Measurements from ENCODE around the gene TJP3.

TJP3 gene

DNA sequence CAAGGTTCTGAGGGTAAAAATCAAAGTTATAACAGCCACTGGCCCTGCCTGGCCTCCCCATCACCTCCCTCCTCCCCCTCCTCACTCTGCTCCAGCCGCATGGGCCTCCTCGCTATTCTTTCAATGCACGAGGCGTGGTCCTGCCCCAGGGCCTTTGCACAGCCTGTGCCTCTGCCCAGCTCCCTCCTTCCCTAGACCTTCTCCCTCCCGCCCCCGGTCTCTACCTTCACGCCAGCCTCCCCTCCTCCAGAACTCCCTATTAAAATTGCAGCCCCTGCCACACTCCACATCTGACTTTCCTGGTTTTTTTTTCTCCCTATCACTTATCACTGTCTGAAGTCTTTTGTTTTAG lies 60.5 kb downstream of the TJP3 start:
- peaks cover 7% of the 10 kb centered on the region for H3K4me1 Mint-ChIP-seq (ENCODE audit: low read depth)
- H3K27ac Mint-ChIP-seq = no peak overlapping the region
- no peaks in the 10 kb centered on the region for H3K9me3 Mint-ChIP-seq
- peaks cover 8% of the 10 kb centered on the region for H3K36me3 Mint-ChIP-seq (ENCODE audit: low read depth)
- no peaks in the 10 kb centered on the region for H3K27me3 Mint-ChIP-seq
- H3K4me3 Mint-ChIP-seq = no peak overlapping the region

DNA sequence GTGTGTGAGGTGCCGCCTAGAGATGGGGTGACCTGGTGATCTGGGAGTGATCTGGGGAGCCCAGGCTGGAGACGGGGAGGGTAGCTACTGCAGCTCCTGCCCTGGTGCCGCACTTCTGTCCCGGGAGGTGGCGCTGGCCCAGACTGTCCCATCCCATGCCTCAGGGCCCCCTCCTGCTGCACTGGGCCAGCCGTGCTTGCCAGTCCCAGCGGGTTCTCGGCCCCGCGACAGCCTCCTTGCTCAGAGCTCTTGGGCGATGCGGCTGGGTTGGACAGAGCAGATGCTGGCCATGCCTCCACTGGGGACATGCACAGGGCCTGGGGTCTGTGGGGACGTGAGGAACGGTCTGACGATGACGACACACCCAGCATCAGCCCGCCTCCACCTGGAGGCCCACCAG lies 61.3 kb downstream of the TJP3 start:
- H3K9me3 Mint-ChIP-seq = no peaks in the 10 kb centered on the region
- H3K4me3 Mint-ChIP-seq = no peak overlapping the region
- no peak overlapping the region for H3K27ac Mint-ChIP-seq
- peaks cover 8% of the 10 kb centered on the region for H3K36me3 Mint-ChIP-seq (ENCODE audit: low read depth)
- H3K4me1 Mint-ChIP-seq (ENCODE audit: low read depth) = peaks cover 7% of the 10 kb centered on the region
- no peaks in the 10 kb centered on the region for H3K27me3 Mint-ChIP-seq

DNA sequence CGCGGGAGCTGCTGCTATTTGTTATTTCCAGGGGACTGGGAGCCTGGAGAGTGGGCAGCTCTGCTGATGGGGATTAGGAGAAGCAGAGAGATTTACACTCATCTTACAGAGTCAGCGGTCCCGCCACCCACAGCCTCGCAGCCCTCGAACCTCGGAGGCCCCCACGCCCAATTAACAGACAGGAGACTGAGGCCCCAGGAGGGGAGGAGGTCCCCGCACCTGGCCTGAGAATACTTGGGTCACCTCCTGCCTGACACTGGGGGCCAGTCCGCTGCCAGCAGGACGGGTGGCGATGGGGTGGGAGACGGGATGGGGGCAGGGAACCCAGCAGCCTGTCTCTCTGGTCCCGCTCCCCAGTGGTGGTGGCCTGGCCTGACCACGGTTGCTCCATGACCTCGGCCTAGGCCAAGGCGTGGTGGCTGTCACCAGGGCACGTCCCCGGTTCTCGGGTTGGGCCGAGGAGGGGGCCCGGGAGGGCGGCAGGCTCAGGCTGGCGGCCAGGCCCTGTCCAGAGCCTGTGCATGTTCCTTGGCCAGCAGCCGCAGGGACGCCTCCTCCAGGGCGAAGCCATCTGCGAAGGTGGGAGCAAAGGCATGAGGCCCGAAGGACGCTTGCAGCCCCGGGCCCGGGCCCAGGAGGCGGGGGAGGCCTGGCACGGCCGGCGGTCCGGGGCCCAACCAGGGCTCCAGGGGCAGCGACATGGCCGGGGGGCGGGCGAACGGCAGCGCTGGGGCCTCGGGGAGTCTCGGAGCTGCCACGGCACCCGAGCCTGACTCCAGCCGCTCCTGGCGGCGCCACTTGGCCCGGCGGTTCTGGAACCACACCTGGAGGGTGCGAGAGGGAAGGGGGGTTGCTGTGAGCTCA lies 62.2 kb downstream of the TJP3 start:
- no peak overlapping the region for H3K4me3 Mint-ChIP-seq
- no peaks in the 10 kb centered on the region for H3K27me3 Mint-ChIP-seq
- no peaks in the 10 kb centered on the region for H3K9me3 Mint-ChIP-seq
- H3K4me1 Mint-ChIP-seq (ENCODE audit: low read depth) = peaks cover 7% of the 10 kb centered on the region
- no peak overlapping the region for H3K27ac Mint-ChIP-seq
- peaks cover 8% of the 10 kb centered on the region for H3K36me3 Mint-ChIP-seq (ENCODE audit: low read depth)

DNA sequence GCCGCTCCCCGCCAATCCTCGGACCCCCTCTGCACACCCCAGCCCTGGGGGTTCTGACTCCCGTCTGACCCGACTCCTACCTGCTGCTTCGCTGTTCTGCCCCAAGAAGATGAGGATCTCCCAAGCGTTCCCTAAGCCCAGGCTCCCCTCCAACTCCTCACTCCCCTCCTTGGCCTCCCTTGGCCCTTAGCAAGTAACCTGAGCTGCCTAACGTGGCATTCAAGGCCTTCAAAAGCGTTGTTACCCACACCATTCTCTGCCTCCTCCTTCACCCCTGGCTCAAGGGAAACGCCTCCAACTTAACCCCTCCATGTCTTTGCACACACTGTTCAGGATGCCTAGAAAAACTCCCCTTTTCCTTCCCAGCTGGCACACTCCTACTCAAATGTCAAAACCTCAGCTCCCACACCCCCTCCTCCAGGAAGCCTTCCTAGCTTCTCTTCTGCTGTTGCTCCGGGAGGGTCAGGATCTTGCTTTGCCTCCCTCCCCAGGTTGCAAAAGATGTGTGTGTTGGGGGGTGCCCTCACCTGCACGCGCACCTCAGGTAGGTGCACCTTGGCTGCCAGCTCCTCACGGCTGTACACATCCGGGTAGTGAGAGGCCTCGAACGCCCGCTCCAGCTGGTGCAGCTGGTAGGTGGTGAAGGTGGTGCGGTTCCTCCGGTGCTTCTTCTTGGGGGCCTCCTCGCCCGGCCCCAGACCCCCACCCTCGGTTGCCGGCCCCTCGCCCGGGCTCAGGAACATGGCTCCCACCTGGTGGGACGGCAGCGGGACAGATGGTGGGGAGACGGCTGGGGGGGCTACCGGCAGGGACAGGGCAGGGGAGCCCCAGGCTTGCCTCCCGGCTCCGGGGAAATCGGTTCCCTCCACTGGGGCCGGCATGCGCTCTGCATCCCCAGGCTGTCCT lies 63.1 kb downstream of the TJP3 start:
- H3K9me3 Mint-ChIP-seq = no peaks in the 10 kb centered on the region
- H3K27ac Mint-ChIP-seq = no peak overlapping the region
- H3K27me3 Mint-ChIP-seq = no peaks in the 10 kb centered on the region
- peaks cover 7% of the 10 kb centered on the region for H3K36me3 Mint-ChIP-seq (ENCODE audit: low read depth)
- H3K4me3 Mint-ChIP-seq = no peak overlapping the region
- H3K4me1 Mint-ChIP-seq (ENCODE audit: low read depth) = peaks cover 5% of the 10 kb centered on the region

DNA sequence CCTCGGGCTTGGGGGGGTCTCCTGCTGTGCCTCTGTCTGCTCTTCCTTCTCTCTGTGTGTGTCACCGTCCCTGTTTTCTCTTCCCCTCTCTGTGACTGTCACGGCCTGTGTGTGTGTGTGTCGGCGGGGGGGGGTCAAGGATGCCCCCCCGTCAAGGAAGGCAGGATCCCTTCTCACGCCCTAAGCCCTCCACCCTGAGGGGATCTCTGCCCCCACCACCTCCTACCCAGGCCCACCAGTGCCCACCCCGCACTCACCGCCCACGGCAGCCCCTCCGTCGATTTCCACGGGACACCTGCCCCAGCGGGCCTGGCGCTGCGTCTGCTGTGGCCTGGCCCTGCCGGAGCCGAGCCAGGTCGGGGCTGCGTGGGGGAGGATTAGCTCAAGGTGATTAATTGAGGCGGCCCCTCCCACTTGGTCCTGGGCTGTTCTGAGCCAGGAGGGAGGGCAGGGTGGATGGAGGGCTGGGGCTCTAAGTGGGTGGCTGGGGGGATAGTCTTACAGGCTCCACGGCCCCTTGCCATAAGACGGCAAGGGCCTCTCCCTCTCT lies 63.8 kb downstream of the TJP3 start, which contains the start of gene RAX2:
Gene RAX2 (minus strand): TSS at position 323 of the 550 bp plus-strand sequence. CDS start 486 bp downstream, outside the sequence.
- Mint-ChIP-seq H3K4me3 (no peak within 1 kb of the TSS), H3K27me3 (no peaks in the 10 kb centered on the region), H3K27ac (no peak within 1 kb of the TSS), H3K4me1 (ENCODE audit: low read depth) (no peaks in the 10 kb centered on the region), H3K36me3 (ENCODE audit: low read depth) (no peaks in the 10 kb centered on the region), H3K9me3 (no peaks in the 10 kb centered on the region)

DNA sequence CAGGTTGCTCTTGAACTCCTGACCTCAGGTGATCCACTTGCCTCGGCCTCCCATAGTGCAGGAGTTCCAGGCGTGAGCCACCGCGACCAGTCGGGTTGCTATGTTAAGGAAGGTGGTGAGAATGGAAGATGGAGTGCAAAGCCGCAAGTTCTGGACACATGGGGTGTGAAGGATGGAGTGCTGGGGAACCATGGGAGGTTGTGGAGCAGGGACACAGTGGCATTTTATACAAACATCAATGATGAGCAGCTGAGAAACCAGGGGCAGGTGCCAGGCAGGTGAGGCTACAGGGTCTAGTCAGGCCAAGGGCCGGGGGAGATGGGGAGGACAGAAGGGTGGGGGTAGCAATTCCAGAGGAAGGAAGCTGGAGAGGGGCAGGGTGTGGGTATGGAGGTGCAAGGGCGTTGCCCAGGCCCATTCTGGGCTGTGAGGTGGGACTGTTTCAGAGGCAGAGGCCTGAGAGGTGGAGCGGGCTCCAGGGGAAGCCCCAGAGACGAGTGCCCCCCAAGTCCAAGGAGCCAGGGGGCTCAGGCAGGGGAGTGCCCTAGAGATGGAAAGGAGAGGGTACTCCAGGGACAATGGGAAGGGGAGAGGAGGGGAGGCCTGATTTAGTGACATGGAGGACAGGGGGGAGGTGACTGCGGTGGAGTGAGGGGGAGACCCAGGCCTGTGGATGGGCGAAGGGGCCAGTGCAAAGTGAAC lies 65.8 kb downstream of the TJP3 start:
- Mint-ChIP-seq H3K4me1 (ENCODE audit: low read depth) (no peaks in the 10 kb centered on the region), H3K27me3 (no peaks in the 10 kb centered on the region), H3K4me3 (no peak overlapping the region), H3K36me3 (ENCODE audit: low read depth) (peaks cover 4% of the 10 kb centered on the region), H3K9me3 (no peaks in the 10 kb centered on the region), H3K27ac (no peak overlapping the region)

DNA sequence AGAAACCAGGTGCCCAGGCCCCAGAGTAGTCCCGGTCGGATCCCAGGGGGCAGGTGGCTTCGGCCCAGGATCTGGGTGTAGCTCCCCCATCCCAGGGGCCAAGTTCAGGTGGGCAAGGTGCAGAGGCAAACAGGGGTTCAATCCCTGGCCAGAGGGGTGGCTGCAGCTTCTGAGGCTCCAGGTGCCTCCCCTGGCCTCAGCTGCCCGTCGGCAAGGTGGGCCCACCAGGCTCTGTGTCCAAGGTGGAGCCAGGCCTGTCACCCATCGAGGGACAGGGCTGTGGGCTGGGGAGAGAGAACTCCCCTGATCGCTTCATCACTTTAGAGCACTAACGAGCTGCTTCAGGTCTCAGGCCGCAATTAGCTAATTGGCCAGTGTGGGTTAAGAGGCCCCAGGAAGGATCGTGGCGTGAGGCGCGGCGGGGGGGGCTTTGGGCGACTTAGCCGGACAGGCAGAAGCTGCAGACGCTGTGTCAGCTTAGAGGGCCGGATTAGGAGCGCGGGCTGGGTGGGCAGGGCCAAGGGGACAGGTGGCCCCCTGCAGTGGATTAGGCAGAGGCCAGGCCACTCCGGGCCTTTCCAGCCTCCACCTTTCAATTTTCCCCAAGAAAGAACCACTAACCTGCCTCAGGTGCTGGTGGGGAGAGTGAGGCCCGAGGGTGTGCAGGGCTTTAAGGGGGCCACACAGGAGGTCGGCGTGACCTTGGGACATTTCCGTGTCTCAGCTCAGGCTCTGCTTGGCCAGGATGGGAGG lies 66.6 kb downstream of the TJP3 start:
- no peak overlapping the region for H3K27ac Mint-ChIP-seq
- H3K4me1 Mint-ChIP-seq (ENCODE audit: low read depth) = no peaks in the 10 kb centered on the region
- H3K27me3 Mint-ChIP-seq = no peaks in the 10 kb centered on the region
- H3K4me3 Mint-ChIP-seq = no peak overlapping the region
- H3K9me3 Mint-ChIP-seq = no peaks in the 10 kb centered on the region
- peaks cover 4% of the 10 kb centered on the region for H3K36me3 Mint-ChIP-seq (ENCODE audit: low read depth)

DNA sequence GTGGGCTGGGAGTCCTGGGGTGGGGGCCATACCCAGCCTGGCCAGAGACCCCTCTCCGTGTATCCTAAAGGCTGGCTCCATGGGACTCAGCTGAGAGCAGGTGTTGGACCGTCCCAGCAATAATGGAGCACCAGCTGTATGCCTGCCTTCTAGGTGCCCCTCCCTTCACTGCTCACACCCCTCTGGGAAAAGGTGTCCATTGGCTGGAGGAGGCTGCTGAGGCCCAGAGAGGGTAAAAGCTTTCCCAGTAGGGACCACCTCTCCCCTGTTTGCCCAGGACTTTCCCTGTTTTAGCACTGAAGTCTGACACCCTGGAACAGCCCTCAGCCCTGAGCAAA lies 67.2 kb downstream of the TJP3 start:
- H3K36me3 Mint-ChIP-seq (ENCODE audit: low read depth) = peaks cover 4% of the 10 kb centered on the region
- H3K9me3 Mint-ChIP-seq = no peaks in the 10 kb centered on the region
- H3K27me3 Mint-ChIP-seq = no peaks in the 10 kb centered on the region

DNA sequence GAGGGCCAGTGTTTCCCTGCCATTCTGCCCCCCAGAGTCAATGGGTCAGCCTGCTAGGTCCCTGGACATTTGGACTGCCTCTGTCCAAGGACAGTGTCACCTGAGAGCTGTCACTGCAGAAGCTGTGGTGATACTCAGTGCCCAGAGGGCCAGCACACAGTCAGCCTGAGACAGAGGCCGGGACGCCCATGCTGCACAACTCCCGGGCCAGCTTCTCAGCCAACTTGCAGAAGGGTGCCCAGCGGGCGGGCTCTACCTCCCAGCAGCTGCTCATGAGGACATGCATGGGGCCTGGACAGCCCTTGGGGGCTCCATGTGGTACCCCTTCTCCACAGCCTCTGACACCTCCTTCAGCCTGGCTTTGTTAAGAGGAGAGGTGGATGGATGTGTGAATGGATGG lies 67.6 kb downstream of the TJP3 start:
- Mint-ChIP-seq H3K27ac (no peak overlapping the region), H3K27me3 (no peaks in the 10 kb centered on the region), H3K4me1 (ENCODE audit: low read depth) (no peaks in the 10 kb centered on the region), H3K36me3 (ENCODE audit: low read depth) (peaks cover 6% of the 10 kb centered on the region), H3K9me3 (no peaks in the 10 kb centered on the region), H3K4me3 (no peak overlapping the region)

More for the DNA sequence above, 67.2 kb downstream of the TJP3 start:
- H3K4me3 Mint-ChIP-seq = no peak overlapping the region
- no peaks in the 10 kb centered on the region for H3K4me1 Mint-ChIP-seq (ENCODE audit: low read depth)
- no peak overlapping the region for H3K27ac Mint-ChIP-seq

DNA sequence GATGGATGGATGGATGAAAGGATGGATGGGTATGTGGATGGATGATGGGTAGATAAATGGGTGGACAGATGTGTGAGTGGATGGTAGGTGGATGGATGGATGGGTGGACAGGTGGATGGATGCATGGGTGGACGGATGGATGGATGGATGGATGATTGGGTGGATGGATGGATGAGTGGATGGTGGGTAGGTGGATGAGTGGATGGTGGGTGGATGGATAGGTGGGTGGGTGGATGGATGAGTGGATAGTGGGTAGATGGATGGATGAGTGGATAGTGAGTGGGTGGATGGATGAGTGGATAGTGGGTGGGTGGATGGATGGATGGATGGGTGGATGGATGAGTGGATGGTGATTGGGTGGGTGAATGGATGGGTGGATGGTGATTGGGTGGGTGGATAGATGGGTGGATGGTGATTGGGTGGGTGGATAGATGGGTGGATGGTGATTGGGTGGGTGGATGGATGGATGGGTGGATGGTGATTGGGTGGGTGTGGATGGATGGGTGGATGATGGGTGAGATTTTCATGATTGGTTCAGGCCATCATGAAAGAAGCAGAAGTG lies 68.4 kb downstream of the TJP3 start:
- Mint-ChIP-seq H3K9me3 (peaks cover 2% of the 10 kb centered on the region), H3K4me3 (no peak overlapping the region), H3K4me1 (ENCODE audit: low read depth) (no peaks in the 10 kb centered on the region), H3K27me3 (no peaks in the 10 kb centered on the region), H3K36me3 (ENCODE audit: low read depth) (peaks cover 13% of the 10 kb centered on the region), H3K27ac (no peak overlapping the region)

DNA sequence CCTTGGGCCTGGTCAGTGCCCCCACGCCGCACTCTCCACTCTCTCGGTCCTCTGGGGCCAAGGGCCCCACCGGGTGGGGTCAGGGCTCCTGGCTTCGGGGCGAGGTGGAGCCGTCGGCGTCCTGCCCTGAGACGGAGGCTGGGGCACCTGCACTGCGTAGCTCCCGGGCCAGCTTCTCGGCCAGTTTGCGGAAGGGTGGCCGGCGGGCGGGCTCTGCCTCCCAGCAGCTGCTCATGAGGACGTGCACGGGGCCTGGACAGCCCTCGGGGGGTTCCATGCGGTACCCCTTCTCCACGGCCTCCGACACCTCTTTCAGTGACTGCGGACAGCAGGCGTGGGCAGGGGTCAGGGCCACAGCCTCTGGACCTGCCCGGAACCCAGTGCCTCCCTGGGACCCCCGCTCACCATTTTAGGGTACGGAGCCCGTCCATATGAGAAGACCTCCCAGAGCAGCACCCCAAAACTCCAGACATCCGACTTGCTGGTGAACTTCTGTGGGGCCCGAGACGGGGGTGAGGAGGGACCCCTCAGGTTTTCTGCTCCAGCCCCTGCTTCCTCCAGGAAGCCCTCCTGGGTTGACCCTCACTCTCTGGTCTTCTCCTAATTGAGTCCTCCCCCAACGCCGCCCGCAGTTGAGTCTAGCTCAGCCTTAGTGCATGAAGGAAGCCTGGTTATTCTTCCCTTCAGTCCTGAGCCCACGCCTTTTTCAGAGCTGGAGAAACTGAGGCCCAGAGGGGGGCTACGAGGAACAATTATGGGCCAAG lies 70.1 kb downstream of the TJP3 start:
- H3K4me1 Mint-ChIP-seq (ENCODE audit: low read depth) = no peaks in the 10 kb centered on the region
- H3K4me3 Mint-ChIP-seq = no peak overlapping the region
- H3K36me3 Mint-ChIP-seq (ENCODE audit: low read depth) = peaks cover 28% of the 10 kb centered on the region
- H3K27ac Mint-ChIP-seq = no peak overlapping the region
- H3K9me3 Mint-ChIP-seq = peaks cover 10% of the 10 kb centered on the region
- H3K27me3 Mint-ChIP-seq = no peaks in the 10 kb centered on the region

DNA sequence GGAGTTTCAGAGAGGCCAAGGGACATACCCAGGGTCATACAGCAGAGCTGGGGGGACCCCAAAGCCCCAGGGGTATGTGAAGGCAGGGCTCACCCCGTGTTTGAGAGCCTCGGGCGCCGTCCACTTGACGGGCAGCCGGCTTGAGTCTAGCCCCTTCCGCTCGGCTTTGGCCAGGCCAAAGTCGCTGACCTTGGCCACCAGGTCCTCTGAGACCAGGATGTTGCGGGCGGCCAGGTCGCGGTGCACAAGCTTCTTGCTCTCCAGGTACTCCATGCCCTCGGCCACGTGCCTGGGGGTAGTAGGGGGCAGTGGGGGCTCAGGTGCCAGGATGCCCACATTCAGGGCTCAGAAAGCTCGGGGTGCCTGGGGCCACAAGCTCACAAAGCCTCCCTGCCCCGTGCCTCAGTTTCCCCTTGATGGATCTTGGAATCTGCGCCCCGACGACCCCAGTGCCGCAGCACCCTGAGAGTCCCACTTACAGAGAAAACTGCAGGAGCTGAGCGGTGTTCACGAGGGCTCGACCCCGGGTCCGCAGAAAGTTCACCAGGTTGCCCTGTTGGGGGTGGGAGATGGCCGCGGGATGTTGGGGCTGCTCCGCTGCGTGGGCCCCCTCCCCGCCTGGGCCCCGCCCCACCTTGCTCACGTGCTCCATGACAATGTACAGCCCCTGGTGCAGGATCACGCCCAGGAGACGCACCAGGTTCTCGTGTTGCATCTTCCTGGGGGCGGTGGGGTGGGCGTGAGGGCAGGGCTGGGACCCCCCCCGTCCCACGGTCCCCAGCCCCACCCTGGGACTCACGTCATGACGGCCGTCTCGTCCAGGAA lies 70.9 kb downstream of the TJP3 start:
- peaks cover 33% of the 10 kb centered on the region for H3K36me3 Mint-ChIP-seq (ENCODE audit: low read depth)
- H3K9me3 Mint-ChIP-seq = peaks cover 10% of the 10 kb centered on the region
- H3K4me3 Mint-ChIP-seq = no peak overlapping the region
- H3K27ac Mint-ChIP-seq = no peak overlapping the region
- H3K4me1 Mint-ChIP-seq (ENCODE audit: low read depth) = no peaks in the 10 kb centered on the region
- no peaks in the 10 kb centered on the region for H3K27me3 Mint-ChIP-seq

All from stimulated activated naive CD8-positive, alpha-beta T cell treated with anti-CD3 and anti-CD28 coated beads, Interleukin-15, Interleukin-2, amounts not matched to agents 100 ng/mL and 50 ng/mL, for 24 hours (primary cell).